K562 (cell line): Measurements from ENCODE around the gene MAP1S. TPM values are rescaled to one million over a fixed set of nuclear protein-coding genes. Genes with fewer than 3 reads are reported as not detected.

Experiments
- ARID4B ChIP-seq: sonication (generic); formaldehyde crosslinking; IDR thresholded peaks from 2 replicates; pipeline ENCODE4 v1.8.0; 2022; ENCODE audit warnings: mild to moderate bottlenecking, missing genetic modification reagents
- BHLHE40 ChIP-seq: IDR thresholded peaks from 2 replicates; pipeline ENCODE4 v1.6.1; 2011; ENCODE audit warnings: low read length, improper control_type of control experiment
- BRF1 ChIP-seq: IDR thresholded peaks from 3 replicates; pipeline ENCODE4 v1.6.1; 2011; ENCODE audit warnings: borderline replicate concordance, mild to moderate bottlenecking; ENCODE audit not compliant: insufficient read length; ENCODE audit errors: extremely low read depth
- CBX3 ChIP-seq, 2 experiments: IDR thresholded peaks; 1 replicate in 1 of 2; 2 replicates in 1 of 2; pipeline ENCODE4 v1.6.1; 2012; ENCODE audit warnings: inconsistent platforms in 2 of 2, low read length in 2 of 2, borderline replicate concordance in 1 of 2, control low read depth in 1 of 2
- CREB1 ChIP-seq, 2 experiments: sonication (generic) in 1 of 2; formaldehyde crosslinking in 1 of 2; IDR thresholded peaks; 2 replicates each; pipeline versions ENCODE4 v1.6.1 to v1.8.0; 2012 to 2022; ENCODE audit warnings: inconsistent platforms in 1 of 2, mild to moderate bottlenecking in 1 of 2, missing genetic modification reagents in 1 of 2, moderate library complexity in 1 of 2
- DMBX1 ChIP-seq: fragments of 250-450 bp; sonication (Bioruptor Pico); IDR thresholded peaks from 2 replicates; pipeline ENCODE4 v1.8.0; 2022; ENCODE audit warnings: inconsistent platforms, mild to moderate bottlenecking, moderate library complexity, borderline replicate concordance
- E2F4 ChIP-seq: sonication (generic); formaldehyde crosslinking; IDR thresholded peaks from 2 replicates; pipeline ENCODE4 v1.8.0; 2022; ENCODE audit warnings: mild to moderate bottlenecking, low read depth, missing genetic modification reagents
- KDM5B ChIP-seq: fragments of 200-600 bp; sonication (generic); IDR thresholded peaks from 2 replicates; pipeline ENCODE4 v1.6.1; 2012; ENCODE audit warnings: low read depth, mild to moderate bottlenecking, moderate library complexity, low read length, control low read depth, inconsistent platforms; ENCODE audit not compliant: insufficient replicate concordance
- MTA3 ChIP-seq: fragments of 450-650 bp; formaldehyde crosslinking; IDR thresholded peaks from 2 replicates; pipeline ENCODE4 v1.6.1; 2017; ENCODE audit warnings: mild to moderate bottlenecking, borderline replicate concordance
- MYNN ChIP-seq, 2 experiments: sonication (generic); formaldehyde crosslinking in 1 of 2; IDR thresholded peaks; 2 replicates each; pipeline versions ENCODE4 v1.5.0 to v1.6.1; 2016 to 2020; ENCODE audit warnings: antibody characterized with exemption in 1 of 2, missing genetic modification reagents in 1 of 2
- PHF8 ChIP-seq: fragments of 200-600 bp; sonication (generic); IDR thresholded peaks from 2 replicates; pipeline ENCODE4 v1.6.1; 2012; ENCODE audit warnings: mixed run types, mild to moderate bottlenecking, inconsistent platforms, low read length, moderate library complexity, borderline replicate concordance
- POLR3G ChIP-seq: IDR thresholded peaks from 2 replicates; pipeline ENCODE4 v1.6.1; 2011; ENCODE audit not compliant: insufficient read length, insufficient replicate concordance; ENCODE audit errors: extremely low read depth
- USF2 ChIP-seq: sonication (generic); formaldehyde crosslinking; IDR thresholded peaks from 2 replicates; pipeline ENCODE4 v1.5.0; 2020; ENCODE audit warnings: missing genetic modification reagents
- ZNF175 ChIP-seq: fragments of 200-800 bp; sonication (Bioruptor generic); IDR thresholded peaks from 2 replicates; pipeline ENCODE4 v1.6.1; 2016; ENCODE audit warnings: low read depth, mild to moderate bottlenecking, missing genetic modification characterization, missing compliant biosample characterization
- ZNF408 ChIP-seq: fragments of 250-450 bp; sonication (Bioruptor Pico); IDR thresholded peaks from 2 replicates; pipeline ENCODE4 v1.4.0; 2020; ENCODE audit warnings: low read depth, mild to moderate bottlenecking, moderate library complexity
- polyA plus RNA-seq, 8 experiments: library from polyadenylated mRNA; depleted of rRNA in 4 of 8; stranded (reverse) in 5 of 8; unstranded in 3 of 8; fragments of >200 nt; fragmentation: Nextera tagmentation in 2 of 8; fragmentation: Illumina TruSeq in 1 of 8; extraction: Ambion mirVana in 2 of 8; extraction: Trizol in 1 of 8; gene quantifications; 2 replicates each; pipeline versions ENCODE4 v1.2.1 to v1.2.3, GENCODE V29; 2011 to 2014; ENCODE audit warnings: inconsistent platforms in 1 of 8, missing spikeins in 1 of 8
- total RNA-seq, 7 experiments: library from RNA; depleted of rRNA in 6 of 7; stranded (reverse); fragments of >200 nt in 6 of 7; fragmentation: Illumina TruSeq in 2 of 7; extraction: Trizol in 2 of 7; gene quantifications; 2 replicates each; pipeline versions ENCODE4 v1.2.1 to v1.2.3, GENCODE V29; 2011 to 2021; ENCODE audit warnings: low replicate concordance in 1 of 7
- TF ChIP-seq, protein P1 (sequence below): sonication (generic); formaldehyde crosslinking; IDR thresholded peaks from 2 replicates; pipeline ENCODE4 v1.8.1; 2022; ENCODE audit warnings: missing genetic modification reagents

The MAP1S gene
- total and polyA plus RNA-seq, 9 of the 15 experiments (the other 6 are each of a cell fraction or from before 2014, with no cell fraction given): 2.0 to 81.0 (median 9.5) TPM

DNA sequence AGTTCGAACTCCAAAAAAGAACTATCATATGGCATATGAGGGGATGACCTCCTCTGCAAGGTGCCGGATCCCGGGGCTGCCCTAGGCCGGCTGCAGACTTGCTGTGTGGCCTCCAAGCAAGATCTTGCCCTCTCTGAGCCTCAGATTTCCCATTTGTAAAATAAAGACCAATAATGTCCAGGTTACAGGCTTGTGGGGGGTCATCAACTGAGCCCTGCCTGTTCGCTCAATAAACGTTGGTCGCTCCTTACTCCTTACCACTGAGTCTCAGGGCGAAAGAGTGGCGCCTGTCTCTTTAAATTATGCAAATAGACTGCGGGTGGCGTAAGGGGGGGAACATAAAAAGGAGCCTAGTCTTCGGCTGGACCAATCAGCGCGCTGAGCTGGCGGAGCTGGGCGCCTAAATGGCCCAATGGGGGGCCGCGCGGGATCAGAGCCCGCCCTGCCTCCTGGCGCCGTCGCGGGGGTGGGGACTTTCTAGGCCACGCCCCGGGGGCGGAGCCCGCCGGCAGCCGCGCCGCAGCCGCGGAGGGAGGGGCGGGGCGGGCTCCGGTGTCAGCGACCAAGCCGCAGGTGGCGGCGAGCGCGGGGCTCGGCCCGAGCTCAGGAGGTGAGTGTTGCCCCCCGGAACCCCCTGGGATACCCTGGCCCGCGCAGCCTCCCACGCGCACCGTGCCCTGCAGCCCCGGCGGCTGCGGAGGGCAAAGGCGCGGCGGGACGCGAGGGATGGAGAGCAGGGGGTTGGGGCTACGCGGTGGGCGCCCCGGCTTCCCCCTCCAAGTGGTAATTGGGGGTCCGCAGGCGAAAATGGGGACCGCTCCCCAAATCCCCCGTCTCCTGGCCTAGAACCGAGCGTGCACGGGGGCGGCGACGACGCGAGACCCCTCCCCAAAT lies 28.2 kb downstream of the MAP1S start (continued):
- TF ChIP-seq MYNN (IDR thresholded peaks at IDR 0.05): no peak
- TF ChIP-seq MYNN (CRISPR knock-in tag; IDR thresholded peaks at IDR 0.05): no peak
- TF ChIP-seq POLR3G: no peak
- TF ChIP-seq ZNF408 (CRISPR knock-in tag): no peak
- no peak for TF ChIP-seq USF2 (CRISPR knock-in tag)
- no peak for TF ChIP-seq BHLHE40
- TF ChIP-seq PHF8: peak; percentile 49; the same call in 1 of the 2 replicates
- peak in 1 of 2 experiments; percentile 78; a peak in 2 of 3 replicates for TF ChIP-seq CBX3 (IDR thresholded peaks at IDR 0.05; ENCODE audit: borderline replicate concordance in 1 of 2, low read length in 2 of 2)
- TF ChIP-seq E2F4 (CRISPR knock-in tag): no peak
- TF ChIP-seq DMBX1 (CRISPR knock-in tag): peak; percentile 73; the same call in 1 of the 2 replicates
- TF ChIP-seq ARID4B: peak; percentile 30; the same call in 1 of the 2 replicates
- peak; percentile 60 for TF ChIP-seq KDM5B
- TF ChIP-seq, protein P1, sequence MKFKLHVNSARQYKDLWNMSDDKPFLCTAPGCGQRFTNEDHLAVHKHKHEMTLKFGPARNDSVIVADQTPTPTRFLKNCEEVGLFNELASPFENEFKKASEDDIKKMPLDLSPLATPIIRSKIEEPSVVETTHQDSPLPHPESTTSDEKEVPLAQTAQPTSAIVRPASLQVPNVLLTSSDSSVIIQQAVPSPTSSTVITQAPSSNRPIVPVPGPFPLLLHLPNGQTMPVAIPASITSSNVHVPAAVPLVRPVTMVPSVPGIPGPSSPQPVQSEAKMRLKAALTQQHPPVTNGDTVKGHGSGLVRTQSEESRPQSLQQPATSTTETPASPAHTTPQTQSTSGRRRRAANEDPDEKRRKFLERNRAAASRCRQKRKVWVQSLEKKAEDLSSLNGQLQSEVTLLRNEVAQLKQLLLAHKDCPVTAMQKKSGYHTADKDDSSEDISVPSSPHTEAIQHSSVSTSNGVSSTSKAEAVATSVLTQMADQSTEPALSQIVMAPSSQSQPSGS: no peak
- TF ChIP-seq CREB1 (IDR thresholded peaks at IDR 0.05): peak; percentile 54; the same call in 1 of the 2 replicates
- TF ChIP-seq CREB1 (CRISPR knock-in tag; IDR thresholded peaks at IDR 0.05): no peak; the same call in 1 of the 2 replicates
- TF ChIP-seq ZNF175 (CRISPR knock-in tag): no peak
- 0 out of 2 replicates have a peak, but pooled peaks have one; percentile 41 for TF ChIP-seq MTA3
- no peak for TF ChIP-seq BRF1
